GM18873 (cell line): ENCODE results near the gene PISD.

ENCODE experiments used
- ATAC-seq: cut with Tn5 transposase; IDR thresholded peaks from one replicate; pipeline ENCODE4 v1.9.1; 2021; ENCODE audit warnings: mild to moderate bottlenecking, moderate library complexity, moderate number of reproducible peaks; ENCODE audit not compliant: unreplicated experiment, low FRiP score

Gene PISD

DNA sequence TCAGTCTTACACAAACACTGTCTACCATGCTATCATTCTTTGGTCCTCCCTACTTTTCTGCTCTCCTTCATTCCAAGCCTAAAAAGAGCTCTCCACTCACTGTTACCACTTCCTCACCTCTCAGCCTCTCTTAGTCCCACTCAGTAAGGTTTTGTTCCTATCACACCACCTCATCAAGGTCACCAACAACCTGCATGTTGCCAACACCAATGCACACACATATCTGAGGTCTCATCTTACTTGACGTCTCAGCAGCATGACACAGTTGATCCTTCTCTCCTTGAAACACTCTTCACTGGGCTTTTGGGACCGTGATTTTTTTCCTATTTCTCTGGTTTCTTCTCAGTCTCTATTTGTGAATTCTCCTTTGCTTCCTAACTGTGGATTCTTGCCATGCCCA is 8.1 kb downstream of the PISD start:
- ATAC-seq: no peak

DNA sequence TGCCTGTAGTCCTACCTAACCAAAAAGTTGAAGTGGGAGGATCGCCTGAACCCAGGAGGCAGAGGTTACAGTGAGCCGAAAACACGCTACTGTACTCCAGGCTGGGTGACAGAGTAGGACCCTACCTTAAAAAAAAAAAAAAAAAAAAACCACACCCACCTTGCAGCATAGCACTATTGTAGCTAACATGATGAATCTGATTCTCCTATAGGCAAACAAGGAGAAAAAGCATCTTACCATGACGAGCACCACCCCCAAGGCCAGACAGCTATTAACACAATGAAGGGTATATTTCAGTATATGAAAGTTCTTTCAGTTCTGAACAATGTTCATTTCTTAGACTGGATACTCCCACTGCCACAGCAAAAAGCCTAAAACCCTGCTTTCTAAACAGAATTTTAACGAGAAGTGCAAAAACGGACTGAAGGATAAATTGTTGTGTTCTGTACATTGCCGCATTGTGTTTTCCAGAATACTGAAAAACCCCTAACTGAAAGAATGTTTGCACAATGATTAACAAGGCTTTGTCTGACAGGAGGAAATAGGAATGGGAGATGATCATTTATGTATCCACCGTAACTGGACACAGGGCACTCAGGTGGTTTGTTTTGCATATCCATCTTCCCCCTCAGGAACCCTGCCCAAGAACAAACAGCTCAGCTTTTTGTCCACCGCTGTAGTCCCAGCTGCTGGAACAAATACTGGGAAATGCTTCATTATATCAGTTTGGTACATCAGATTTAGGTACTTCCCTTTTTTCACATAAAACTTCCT is 8.9 kb downstream of the PISD start:
- no peak for ATAC-seq

DNA sequence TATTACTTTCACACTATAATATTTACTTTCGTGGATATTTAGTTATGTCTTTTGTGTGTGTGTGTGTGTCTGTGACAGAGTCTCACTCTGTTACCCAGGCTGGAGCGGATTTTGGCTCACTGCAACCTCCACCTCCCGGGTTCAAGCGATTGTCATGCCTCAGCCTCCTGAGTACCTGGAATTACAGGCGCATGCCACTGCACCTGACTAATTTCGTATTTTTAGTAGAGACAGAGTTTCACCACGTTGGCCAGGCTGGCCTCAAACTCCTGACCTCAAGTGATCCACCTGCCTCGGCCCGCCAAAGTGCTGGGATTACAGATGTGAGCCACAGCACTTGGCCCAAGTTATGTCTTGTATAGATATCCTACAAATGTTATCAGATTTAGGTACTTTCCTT is 9.9 kb downstream of the PISD start:
- ATAC-seq: no peak

DNA sequence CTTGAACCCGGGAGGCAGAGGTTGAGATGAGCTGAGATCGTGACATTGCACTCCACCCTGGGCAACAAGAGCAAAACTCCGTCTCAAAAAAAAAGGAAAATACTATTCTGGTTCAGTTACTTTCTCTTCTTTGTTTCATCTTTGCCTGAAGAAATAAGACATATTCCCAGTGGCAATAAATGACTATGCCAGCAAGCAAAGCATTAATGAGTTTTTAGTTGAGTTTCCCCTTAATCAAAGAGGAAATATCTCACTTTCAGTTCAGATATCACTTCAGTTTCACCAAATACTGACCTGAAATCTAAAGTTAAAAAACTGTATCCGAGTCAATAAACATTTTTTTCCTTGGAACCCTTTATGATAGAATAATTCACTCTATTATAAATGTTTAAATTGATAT is 10.4 kb downstream of the PISD start:
- no peak for ATAC-seq

DNA sequence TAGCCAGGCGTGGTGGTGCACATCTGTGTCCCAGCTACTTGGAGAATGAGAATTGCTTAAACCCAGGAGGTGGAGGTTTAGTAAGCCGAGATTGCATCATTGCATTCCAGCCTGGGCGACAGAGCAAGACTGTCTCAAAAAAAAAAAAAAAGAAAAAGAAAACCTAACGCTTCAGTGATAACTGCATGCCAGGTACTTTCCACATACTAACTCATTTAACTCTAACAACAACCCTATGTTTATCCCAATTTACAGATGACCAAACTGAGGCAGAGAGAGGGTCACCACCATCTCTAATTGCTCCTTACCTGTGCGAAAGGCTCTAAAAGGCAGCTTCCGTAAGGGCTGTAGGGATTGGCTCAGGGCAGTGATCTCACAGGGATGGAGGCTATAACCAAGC is 11.6 kb downstream of the PISD start:
- ATAC-seq: no peak

DNA sequence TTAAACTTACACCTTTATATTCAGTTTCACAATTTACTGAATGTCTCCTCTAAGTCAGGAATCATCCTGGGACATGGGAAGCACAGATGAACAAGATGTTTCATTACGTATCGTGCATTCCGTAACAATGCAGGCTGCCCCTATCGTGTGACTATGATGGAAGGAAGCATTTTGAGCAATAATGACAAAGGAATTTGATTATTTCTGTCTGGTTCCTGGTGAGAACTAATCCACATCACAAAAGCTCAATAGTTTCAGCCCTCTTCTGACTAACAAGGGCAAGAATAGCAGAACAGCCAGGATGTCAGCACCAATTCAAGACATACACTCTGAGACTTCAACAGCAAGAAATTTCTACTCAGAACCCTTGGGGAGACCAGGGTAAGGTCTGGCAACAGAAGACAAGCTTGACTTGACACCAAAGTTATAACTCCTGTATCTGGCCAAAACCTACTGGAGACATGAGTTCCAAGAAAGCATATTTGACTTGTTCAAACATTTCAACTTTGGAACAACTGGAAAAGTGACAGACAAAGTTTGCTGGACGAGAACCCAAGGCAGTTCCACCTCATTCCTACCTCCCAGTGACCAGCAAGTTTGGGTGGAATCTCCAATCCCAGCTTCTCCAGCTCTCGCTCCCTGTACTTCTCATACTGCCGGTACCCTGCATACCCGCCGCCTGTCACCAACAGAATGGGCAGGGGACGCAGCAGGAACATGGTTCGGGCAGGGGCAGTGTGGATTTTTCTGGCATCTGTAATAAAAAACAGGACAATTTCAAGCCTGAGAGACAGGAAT is 14.3 kb downstream of the PISD start:
- ATAC-seq: no peak

DNA sequence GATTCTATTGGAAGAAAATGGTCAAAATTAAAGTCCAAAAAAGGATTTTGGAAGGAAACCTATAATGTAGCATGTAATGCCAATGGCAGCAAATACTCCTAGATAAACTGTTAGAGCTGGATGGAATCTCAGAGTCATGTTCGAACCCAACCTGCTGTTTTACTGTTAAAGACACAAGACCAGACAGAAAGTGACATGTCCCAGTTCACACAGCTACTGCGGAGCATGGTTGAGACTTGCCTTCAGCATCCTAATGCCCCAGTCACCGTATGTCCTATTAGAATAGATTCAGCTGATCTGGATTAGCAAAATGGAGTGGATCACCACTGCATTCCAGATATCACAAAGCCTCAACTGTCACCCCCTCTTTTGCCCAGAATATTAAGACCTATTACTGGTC is 14.9 kb downstream of the PISD start:
- ATAC-seq: no peak

DNA sequence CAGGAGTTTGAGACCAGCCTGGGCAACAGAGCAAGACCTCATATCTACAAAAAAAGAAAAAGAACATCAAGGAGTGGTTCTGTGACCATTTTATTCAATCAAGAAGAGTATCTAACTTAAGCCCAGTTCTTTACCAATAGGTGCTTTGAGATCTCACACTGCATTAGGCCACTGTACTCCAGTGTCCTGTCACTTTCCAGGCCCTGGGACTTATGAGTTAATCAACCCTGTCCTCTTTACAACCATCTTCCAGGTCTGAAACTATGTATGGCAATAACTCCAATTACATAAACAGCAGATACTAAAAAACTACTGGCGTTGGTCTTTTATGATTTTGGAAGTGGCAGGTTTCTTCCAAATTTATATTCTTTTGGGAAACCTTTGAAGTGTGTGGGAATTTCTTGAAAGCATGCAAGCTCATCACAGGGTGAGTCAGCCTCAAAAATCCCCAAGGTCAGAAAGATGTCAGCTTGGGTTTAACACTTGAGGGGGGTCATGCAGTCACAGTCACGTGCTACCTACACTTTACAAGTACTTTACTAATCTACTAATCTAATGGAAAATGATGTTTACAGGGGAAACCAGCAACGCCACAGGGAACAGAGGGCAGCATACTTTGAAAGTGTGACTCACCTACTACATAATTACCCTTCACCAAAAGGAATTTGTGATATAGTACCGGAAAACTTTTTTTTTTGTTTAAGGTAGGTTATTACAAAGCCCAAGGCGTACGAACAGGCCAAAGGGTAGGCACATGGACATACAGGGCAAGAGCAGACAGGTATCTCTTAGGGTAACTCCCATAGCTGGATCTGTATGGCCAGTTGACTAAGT is 15.6 kb downstream of the PISD start:
- ATAC-seq: no peak

DNA sequence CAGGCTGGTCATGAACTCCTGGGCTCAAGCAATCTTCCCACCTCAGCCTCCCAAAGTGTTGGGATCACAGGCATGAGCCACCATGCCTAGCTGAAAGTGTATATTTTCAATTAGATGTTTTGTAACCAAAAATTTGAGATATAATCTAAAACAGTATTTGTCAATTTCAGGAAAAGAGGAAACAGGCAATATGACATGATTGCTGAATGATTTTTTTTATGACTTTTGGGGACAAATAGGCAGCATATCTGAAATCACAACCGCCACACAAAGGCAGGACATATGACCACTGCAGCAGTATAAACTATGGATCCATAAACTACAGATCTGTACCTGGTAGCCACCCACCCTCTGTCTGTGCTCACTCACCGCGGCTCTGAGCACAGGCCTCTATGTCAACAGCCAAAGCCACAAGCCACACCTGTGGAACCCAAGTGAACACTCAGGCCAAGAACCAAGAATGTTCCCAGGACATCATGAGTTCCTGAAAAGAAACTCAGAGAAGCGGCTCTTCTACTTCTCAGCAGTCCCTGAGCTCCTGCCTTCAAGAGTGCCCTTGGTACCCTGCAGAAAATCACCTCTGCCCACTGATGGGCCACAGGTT is 22.5 kb downstream of the PISD start:
- no peak for ATAC-seq

DNA sequence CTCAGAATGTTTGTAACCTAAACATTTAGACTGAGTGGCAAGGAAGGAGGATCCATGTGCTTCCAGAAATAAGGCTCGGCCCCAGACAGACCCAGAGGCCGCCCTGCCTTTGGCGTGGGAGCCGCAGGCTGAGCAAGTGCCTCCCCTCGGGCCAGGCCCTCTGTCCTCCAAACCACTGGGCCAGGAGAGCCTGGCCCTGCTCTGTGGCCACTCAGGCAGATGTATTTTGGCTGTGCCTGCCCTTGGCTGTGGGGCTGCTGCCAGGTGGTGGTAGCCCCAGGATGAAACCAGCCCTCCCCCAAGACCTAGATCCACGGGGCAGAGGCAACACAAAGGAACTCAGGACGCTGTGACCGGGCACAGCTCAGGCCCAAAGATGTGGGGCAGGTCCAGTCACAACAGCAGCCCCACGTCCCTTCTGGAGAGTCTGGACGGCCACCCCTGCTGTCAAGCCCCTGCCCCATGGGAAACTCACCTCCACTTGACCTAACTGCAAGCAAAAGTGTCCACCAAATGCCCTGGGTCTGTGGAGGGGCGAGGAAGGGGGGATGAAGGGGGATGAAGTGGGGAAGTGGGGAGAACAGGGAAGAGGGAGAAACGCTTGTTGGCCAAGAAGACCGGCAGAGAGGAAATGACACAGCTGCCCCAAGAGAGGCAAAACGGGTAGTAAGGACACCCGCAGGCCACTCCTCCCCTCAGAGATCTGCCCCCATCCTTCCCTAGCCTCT is 24.0 kb downstream of the PISD start:
- ATAC-seq: no peak

DNA sequence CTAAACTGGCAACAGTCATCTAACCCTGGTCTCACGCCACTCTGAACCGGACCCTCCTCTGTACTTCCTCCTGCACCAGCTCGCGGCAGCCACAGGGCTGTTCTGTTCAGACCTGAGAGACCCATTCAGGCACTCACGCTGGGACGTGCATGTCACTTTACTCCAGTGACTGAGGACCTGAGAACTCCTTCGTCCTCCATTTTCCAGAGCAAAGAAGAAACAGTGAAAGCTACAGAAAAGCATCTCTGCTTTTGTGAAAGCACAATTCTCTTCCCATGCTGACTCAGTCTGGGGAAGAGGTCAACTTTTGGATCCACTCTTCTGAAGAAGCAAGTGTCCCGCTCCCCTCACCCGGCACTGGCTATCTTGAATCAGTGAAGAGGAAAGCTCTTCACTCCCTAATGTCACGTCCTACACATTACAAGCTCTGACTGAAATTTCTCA is 24.5 kb downstream of the PISD start:
- peak; percentile 36 for ATAC-seq

DNA sequence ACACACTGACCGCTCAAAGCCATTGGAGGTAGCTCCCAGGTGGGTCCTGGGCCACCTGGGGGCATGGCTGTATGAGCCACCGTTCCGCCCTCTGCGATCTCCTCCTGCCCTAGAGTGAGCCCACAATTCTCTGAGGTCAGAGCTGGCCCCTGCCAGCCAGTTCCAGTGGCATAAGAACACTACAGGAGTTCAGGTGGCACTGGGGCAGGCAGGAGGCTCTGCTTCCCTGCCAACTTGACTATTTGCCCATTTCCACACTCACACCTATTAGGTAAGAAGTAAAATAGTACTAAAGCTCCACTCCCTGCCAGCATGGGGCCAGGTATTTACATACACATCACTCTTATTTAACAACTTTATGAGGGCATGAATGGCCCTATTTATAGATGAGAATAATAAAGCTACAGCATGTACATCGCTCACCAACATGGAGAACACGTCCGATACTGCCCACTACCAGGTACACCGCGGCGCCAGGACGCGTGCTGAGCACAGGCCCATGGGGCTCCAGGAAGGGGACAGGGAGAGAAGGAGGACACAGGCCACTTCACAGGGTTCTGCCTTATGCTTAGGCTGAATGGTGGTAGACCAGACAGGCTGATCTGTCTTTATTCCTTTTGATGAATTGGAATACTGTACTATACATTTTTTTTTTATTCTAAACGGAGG is 26.2 kb downstream of the PISD start:
- ATAC-seq: no peak

DNA sequence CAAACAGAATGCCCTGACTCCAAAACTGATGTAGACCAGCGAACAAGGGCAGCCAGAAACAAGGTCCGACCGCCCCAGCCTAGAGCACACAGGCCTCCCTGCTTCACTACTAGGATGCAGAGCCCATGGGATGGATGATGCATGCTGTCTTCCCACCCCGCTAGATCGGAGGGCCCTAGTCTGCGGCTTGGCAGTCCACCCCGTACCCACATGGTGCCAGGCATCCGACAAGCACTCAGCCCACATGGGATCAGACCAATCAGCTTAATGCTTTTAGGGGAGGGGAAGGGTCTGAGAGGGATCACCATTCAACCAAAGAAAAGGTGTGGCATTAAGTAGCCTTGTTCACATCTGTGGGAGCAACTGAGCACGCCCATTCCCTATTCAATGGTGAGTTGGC is 30.6 kb downstream of the PISD start:
- ATAC-seq: no peak

DNA sequence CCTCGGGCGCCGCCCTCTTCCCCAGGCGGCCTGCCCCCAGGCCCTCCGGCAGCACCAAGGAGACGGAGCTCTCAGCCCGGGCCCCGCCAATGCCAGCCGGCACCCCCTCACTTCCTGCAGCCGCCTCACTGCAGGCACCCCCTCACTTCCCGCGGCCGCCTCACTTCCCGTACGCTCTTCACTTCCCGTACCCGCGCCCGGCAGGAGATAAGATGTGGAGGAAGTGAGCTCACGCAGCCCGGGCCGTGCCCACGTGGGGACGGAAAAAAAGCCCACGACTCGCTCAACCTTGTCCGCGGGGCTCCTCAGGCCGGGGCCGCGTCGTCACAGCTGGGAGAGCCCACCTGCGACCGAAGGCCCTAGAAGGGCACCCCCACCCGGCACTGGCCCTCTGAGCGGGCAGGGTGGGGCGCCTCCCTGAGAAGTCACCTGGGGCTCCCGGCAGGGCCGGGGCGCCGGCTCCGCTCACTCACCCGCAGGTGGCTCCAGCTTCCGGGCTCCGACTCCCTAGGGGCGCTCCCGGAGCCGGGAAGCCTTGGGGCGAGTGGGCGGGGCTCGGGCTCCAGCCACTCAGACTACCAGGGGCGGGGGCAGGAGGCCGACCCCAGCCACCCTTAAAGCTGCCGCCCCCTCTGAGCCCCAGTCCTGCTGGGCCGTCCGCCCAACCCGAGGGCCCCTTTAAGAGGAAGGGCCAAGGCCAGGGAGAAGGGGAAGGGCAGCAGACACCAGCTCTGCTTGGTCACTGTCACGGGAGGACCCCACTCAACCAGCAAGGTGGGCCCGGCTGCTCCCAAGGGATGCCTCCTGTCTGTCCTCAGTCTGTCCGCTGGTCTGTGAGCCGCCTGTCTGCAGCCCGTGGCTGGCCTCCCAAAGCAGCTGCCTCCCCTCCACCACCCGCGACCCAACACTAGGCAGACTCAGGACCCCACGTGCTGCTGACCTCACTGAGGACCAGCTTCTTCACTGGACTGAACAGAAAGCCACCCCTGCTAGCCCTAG is 31.4 kb downstream of the PISD start:
- no peak for ATAC-seq

DNA sequence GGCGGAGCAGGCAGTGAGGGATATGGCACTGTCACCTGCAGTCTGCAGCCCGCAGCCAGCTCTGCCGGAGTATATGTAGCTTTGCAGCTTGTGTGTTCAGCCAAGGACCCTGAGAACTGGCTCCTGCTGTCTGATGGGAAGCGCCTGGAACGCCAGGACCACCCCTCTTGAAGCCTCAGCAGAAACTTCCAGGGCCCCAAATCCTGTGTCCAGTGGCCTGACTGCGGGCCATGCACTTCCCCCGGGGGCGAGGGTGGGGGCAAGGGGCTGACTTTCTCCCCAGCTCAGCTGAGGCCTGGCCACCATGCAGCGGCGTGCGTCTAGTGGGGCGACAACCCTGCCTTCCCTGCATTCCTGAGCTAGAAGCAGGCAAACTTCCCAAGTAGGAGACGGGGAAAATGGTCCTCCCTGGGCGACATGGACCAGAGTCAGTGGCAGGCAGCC is 32.3 kb downstream of the PISD start:
- ATAC-seq: no peak

DNA sequence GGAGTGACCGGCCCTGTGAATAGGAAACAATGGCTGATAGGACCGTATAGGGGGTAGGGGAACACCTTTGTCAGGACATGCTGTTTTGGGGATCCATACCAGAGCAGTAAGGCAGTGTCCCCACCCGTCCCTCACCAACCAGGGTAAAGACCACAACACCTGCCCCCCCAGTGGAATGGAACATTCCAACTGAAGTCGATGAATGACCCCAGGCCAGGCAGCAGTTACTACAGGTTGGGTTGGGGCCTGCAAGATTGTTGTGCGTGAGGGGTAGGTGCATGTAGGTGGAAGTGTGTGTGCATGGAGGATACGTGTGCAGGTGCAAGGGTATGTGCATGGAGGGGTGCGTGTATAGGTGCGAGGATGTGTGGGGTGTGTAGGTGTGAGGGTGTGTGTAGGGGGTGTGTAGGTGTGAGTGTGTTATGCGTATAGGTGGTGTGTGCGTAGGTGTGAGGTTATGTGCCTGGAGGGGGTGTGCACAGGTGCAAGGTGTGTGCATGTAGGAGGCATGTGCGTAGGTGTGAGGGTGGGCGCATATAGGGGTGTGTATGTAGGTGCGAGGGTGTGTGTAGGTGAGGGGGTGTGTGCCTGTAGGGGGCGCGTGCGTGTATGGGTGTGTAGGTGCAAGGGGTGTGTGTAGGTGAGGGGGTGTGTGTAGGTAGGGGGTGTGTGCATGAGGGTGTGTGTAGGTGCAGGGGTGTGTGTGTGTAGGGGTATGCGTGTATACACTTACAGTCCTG is 32.9 kb downstream of the PISD start:
- no peak for ATAC-seq

DNA sequence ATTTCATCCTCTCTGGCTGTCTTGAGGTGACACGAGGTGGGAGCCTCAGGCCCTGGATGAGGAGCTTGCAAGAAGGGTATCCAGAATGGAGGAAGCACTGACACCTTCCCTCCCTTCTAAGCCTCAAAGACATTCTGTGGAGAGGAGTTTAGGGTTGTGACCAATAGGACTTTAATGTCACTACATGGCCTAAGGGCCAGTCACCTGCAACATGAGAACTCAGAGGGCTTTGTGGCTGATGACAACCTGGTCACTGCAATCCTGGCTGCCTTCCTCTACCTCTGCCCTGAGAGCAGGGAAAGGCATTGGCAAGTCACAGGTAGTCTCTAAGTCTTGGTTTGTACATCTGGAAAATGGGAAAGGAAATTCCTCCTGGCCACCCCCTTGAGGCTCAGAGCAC is 33.7 kb downstream of the PISD start:
- no peak for ATAC-seq
